H1 (cell line): ENCODE results near the gene PSMB3. TPM values are rescaled to one million over a fixed set of nuclear protein-coding genes. Genes with fewer than 3 reads are reported as not detected.

Experiments used
- BRCA1 ChIP-seq: IDR thresholded peaks from 2 replicates; pipeline ENCODE4 v1.6.1; 2012; ENCODE audit warnings: low read depth, low read length, improper control_type of control experiment
- CEBPB ChIP-seq: IDR thresholded peaks from 2 replicates; pipeline ENCODE4 v1.6.1; 2012; ENCODE audit warnings: low read depth, low read length
- CHD1 ChIP-seq: IDR thresholded peaks from 2 replicates; pipeline ENCODE4 v1.6.1; 2012; ENCODE audit warnings: low read depth, low read length, improper control_type of control experiment
- HDAC6 ChIP-seq: IDR thresholded peaks from one replicate; pipeline ENCODE4 v1.7.1; 2012; ENCODE audit warnings: low read depth, mild to moderate bottlenecking, inconsistent platforms, low read length, moderate library complexity
- KDM4A ChIP-seq: IDR thresholded peaks from one replicate; pipeline ENCODE4 v1.7.1; 2012; ENCODE audit warnings: low read depth, mild to moderate bottlenecking, moderate library complexity, low read length, inconsistent platforms; ENCODE audit not compliant: severe bottlenecking
- MAFK ChIP-seq: IDR thresholded peaks from 2 replicates; pipeline ENCODE4 v1.6.1; 2012; ENCODE audit warnings: low read depth, mild to moderate bottlenecking, improper control_type of control experiment, low read length
- SIN3A ChIP-seq, 2 experiments: IDR thresholded peaks in 1 of 2; conservative IDR thresholded peaks in 1 of 2; 2 replicates each; pipeline ENCODE4 v1.6.1; 2011 to 2012; ENCODE audit warnings: low read length in 2 of 2, improper control_type of control experiment in 1 of 2, low read depth in 1 of 2, mild to moderate bottlenecking in 1 of 2
- SUZ12 ChIP-seq: fragments of 200-600 bp; sonication (generic); IDR thresholded peaks from 2 replicates; pipeline ENCODE4 v1.6.1; 2012; ENCODE audit warnings: mild to moderate bottlenecking, inconsistent platforms, low read length, moderate library complexity, mixed read lengths
- TEAD4 ChIP-seq: IDR thresholded peaks from 2 replicates; pipeline ENCODE4 v1.6.1; 2012; ENCODE audit warnings: low read depth, low read length, inconsistent platforms, mixed read lengths
- ZNF274 ChIP-seq: IDR thresholded peaks from 2 replicates; pipeline ENCODE4 v1.7.0; 2012; ENCODE audit warnings: low read length, borderline replicate concordance; ENCODE audit errors: extremely low read depth
- polyA plus RNA-seq, 7 experiments: library from polyadenylated mRNA; depleted of rRNA in 3 of 7; stranded (reverse) in 5 of 7; unstranded in 2 of 7; fragments of >200 nt in 5 of 7; fragments of 200-250 nt in 2 of 7; gene quantifications; 1 replicate in 5 of 7; 2 replicates in 1 of 7; 4 replicates in 1 of 7; pipeline versions ENCODE4 v1.2.1 to v1.2.3, GENCODE V29; 2011 to 2013; ENCODE audit warnings: missing spikeins in 2 of 7, mixed read lengths in 2 of 7
- total RNA-seq: library from RNA; stranded (reverse); fragmentation: NEBNext Ultra II Directional; extraction: Animal tissue kit (Norgen Biotek cat#: 25700); gene quantifications from 2 replicates; pipeline ENCODE4 v1.2.1, GENCODE V29; 2021
- TF ChIP-seq, protein P1 (sequence below): IDR thresholded peaks from 2 replicates; pipeline ENCODE4 v1.6.1; 2011; ENCODE audit warnings: low read length, improper control_type of control experiment

The PSMB3 gene
- total and polyA plus RNA-seq, 2 of the 8 experiments (the other 6 are each of a cell fraction or from before 2014, with no cell fraction given), result 291 to 914 TPM

DNA sequence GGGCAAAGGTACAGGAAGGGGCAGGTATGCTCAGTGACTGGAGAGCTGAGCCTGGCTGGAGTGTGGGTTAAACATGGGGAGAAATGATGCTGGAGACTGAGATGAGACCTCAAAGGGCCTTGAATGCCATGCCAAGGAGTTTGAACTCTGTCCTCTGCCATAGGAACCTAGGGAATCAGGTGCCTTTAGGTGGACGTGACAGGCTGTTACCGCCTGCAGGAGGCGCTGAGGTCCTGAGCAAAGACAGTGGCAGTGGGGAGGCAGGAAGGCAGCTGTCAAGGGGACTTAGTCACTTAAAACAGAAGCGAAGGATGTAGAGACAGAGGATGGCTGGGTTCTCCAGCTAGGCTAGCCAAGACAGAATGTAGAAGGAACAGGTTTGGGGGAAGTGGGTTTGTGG, 9.1 kb downstream of the PSMB3 start (continued):
- TF ChIP-seq SUZ12, result no peak
- peak in 1 of 2 experiments; percentile 95; a peak in 3 of 4 replicates for TF ChIP-seq SIN3A (conservative IDR thresholded peaks at IDR 0.05 in 1 of 2, IDR thresholded peaks at IDR 0.05 in 1 of 2; ENCODE audit: low read depth in 1 of 2, low read length in 2 of 2)
- TF ChIP-seq CHD1, result no peak
- no peak for TF ChIP-seq BRCA1
- no peak for TF ChIP-seq CEBPB
- TF ChIP-seq MAFK, result no peak
- no peak for TF ChIP-seq TEAD4
- TF ChIP-seq ZNF274, result no peak
- no peak for TF ChIP-seq HDAC6
- TF ChIP-seq, protein P1, sequence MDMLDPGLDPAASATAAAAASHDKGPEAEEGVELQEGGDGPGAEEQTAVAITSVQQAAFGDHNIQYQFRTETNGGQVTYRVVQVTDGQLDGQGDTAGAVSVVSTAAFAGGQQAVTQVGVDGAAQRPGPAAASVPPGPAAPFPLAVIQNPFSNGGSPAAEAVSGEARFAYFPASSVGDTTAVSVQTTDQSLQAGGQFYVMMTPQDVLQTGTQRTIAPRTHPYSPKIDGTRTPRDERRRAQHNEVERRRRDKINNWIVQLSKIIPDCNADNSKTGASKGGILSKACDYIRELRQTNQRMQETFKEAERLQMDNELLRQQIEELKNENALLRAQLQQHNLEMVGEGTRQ, result no peak
- no peak for TF ChIP-seq KDM4A
